HepG2 (cell line): ENCODE results near the gene TMEM200C. TPM values are rescaled to one million over a fixed set of nuclear protein-coding genes. Genes with fewer than 3 reads are reported as not detected.
A peak's percentile ranks its signal among the peaks of the same experiment; 100 is the strongest.

ENCODE experiments used
- ATAC-seq: fragments of 200-7000 bp; cut with Tn5 transposase; 3 replicates; pipeline ENCODE4 v1.9.1; 2020; ENCODE audit warnings: mild to moderate bottlenecking, moderate library complexity
- BruUV-seq: library from RNA; stranded (reverse); fragments of 400-500 nt; replicated peaks from 2 replicates; lab custom pipeline; 2021; lab: Mats Ljungman, UMichigan
- CTCF ChIA-PET: fragments of 300-600 bp; formaldehyde crosslinking; extraction: SDS; loops from one replicate; lab custom pipeline; 2021; ENCODE audit warnings: low total read pairs, inconsistent platforms, low intra/inter-chr PET ratio; lab: Yijun Ruan, JAX
- POLR2A ChIA-PET: fragments of 350-600 bp; sonication (Branson Sonifier 250); formaldehyde crosslinking; loops from one replicate; lab custom pipeline; 2020; ENCODE audit warnings: antibody characterized with exemption, inconsistent platforms; lab: Yijun Ruan, JAX
- DNase-seq: peaks from one replicate; pipeline ENCODE4 v3.0.0-alpha.2; 2015; ENCODE audit warnings: low spot score
- FAIRE-seq: peaks from 3 replicates; lab custom pipeline; 2011; peaks lifted over from hg19 to GRCh38; lab: Jason Lieb, UNC
- H2AFZ ChIP-seq: one replicate; pipeline ENCODE4 v1.6.1; 2011; ENCODE audit warnings: low read length, inconsistent platforms
- H3K27ac ChIP-seq: fragments of 300-600 bp; 3 replicates; pipeline ENCODE4 v1.8.0; 2011; ENCODE audit warnings: mixed run types, mild to moderate bottlenecking, mixed read lengths, low read length, inconsistent platforms; ENCODE audit not compliant: insufficient read depth; ENCODE audit errors: extremely low read length
- H3K27me3 ChIP-seq, 2 experiments: fragments of 200-600 bp in 1 of 2; 2 replicates in 1 of 2; 3 replicates in 1 of 2; pipeline versions ENCODE4 v1.6.0 to v1.8.0; 2011; ENCODE audit warnings: low read length in 2 of 2, mild to moderate bottlenecking in 2 of 2, moderate library complexity in 2 of 2, inconsistent platforms in 1 of 2; ENCODE audit not compliant: insufficient read depth in 2 of 2, control insufficient read depth in 1 of 2
- H3K36me3 ChIP-seq, 2 experiments: fragments of 200-600 bp in 1 of 2; replicated peaks in 1 of 2; 2 replicates in 1 of 2; 3 replicates in 1 of 2; pipeline versions ENCODE4 v1.5.1 to v1.8.0; 2011; ENCODE audit warnings: low read length in 2 of 2, inconsistent platforms in 1 of 2; ENCODE audit not compliant: insufficient read depth in 2 of 2, control insufficient read depth in 1 of 2
- H3K4me1 ChIP-seq: 2 replicates; pipeline ENCODE4 v1.5.1; 2012; ENCODE audit warnings: low read length, inconsistent platforms; ENCODE audit not compliant: insufficient read depth
- H3K4me2 ChIP-seq: 2 replicates; pipeline ENCODE4 v1.6.0; 2011; ENCODE audit warnings: low read depth, low read length, inconsistent platforms
- H3K4me3 ChIP-seq, 3 experiments: fragments of 200-600 bp in 1 of 3; sonication (generic), shearing (Covaris generic) in 1 of 3; replicated peaks in 1 of 3; 2 replicates each; pipeline ENCODE4 v1.5.1; 2011 to 2016; ENCODE audit warnings: low read length in 3 of 3, inconsistent platforms in 2 of 3, low read depth in 2 of 3, mild to moderate bottlenecking in 2 of 3, control low read depth in 1 of 3, mixed read lengths in 1 of 3; ENCODE audit not compliant: insufficient read depth in 1 of 3
- H3K79me2 ChIP-seq: one replicate; pipeline ENCODE4 v1.6.1; 2011; ENCODE audit warnings: low read length, inconsistent platforms; ENCODE audit not compliant: insufficient read depth
- H3K9ac ChIP-seq: 2 replicates; pipeline ENCODE4 v1.6.0; 2011; ENCODE audit warnings: mild to moderate bottlenecking, low read depth, low read length, inconsistent platforms; ENCODE audit not compliant: insufficient read depth
- H3K9me3 ChIP-seq: 2 replicates; pipeline ENCODE4 v1.5.1; 2012; ENCODE audit warnings: mild to moderate bottlenecking, low read length
- H4K20me1 ChIP-seq: 2 replicates; pipeline ENCODE4 v1.6.0; 2011; ENCODE audit warnings: inconsistent platforms, mild to moderate bottlenecking, low read length, moderate library complexity; ENCODE audit not compliant: insufficient read depth
- RNF2 ChIP-seq: fragments of 450-650 bp; conservative IDR thresholded peaks from 2 replicates; pipeline ENCODE4 v1.6.1; 2016; ENCODE audit warnings: low read depth
- SPEN ChIP-seq: sonication (generic); formaldehyde crosslinking; IDR thresholded peaks from 2 replicates; pipeline ENCODE4 v1.5.1; 2020; ENCODE audit warnings: low read depth, mild to moderate bottlenecking, missing genetic modification reagents
- ZFP36 ChIP-seq: fragments of 150-350 bp; IDR thresholded peaks from 2 replicates; pipeline ENCODE4 v1.6.1; 2018; ENCODE audit warnings: borderline replicate concordance, low read length, low read depth; ENCODE audit not compliant: partially characterized antibody
- ZNF569 ChIP-seq: sonication (generic); formaldehyde crosslinking; IDR thresholded peaks from 2 replicates; pipeline ENCODE4 v1.5.0; 2020; ENCODE audit warnings: mild to moderate bottlenecking, missing genetic modification reagents, moderate library complexity, borderline replicate concordance
- ZNF777 ChIP-seq: sonication (generic); formaldehyde crosslinking; IDR thresholded peaks from 2 replicates; pipeline ENCODE4 v1.4.0; 2020; ENCODE audit warnings: missing genetic modification reagents
- WGBS: methylation state at CpG from one replicate; pipeline ENCODE4 v1.1.6; 2017; ENCODE audit warnings: low lambda C conversion rate; 5-methylcytosine and 5-hydroxymethylcytosine counted together
- in situ Hi-C: cut with HindIII; loops from 2 replicates; pipeline ENCODE4 v1.10.0; 2017; ENCODE audit warnings: low pct_unique_long_range_greater_than_20kb; ENCODE audit not compliant: extremely low pct_ligation_motif_present
- intact Hi-C: fragments of 100-400 bp; cut with micrococcal nuclease; formaldehyde crosslinking; loops from one replicate; pipeline ENCODE4 v1.10.0; 2022; ENCODE audit not compliant: unreplicated experiment
- polyA plus RNA-seq, 8 experiments: library from polyadenylated mRNA; depleted of rRNA in 3 of 8; stranded (reverse) in 7 of 8; unstranded in 1 of 8; fragments of >200 nt; fragmentation: Illumina TruSeq in 4 of 8; extraction: Trizol in 4 of 8; gene quantifications; 2 replicates each; pipeline versions ENCODE4 v1.2.1 to v1.2.3, GENCODE V29; 2011 to 2016; ENCODE audit warnings: low read depth in 4 of 8, missing spikeins in 1 of 8, mixed read lengths in 1 of 8; ENCODE audit not compliant: insufficient read depth in 1 of 8
- total RNA-seq, 5 experiments: library from RNA; depleted of rRNA; stranded (reverse); fragments of >200 nt; fragmentation: Illumina TruSeq; extraction: Trizol; gene quantifications; 2 replicates each; pipeline ENCODE4 v1.2.3, GENCODE V29; 2016; ENCODE audit warnings: low read depth in 1 of 5
- TF ChIP-seq, protein P1 (sequence below): sonication (generic); formaldehyde crosslinking; IDR thresholded peaks from 2 replicates; pipeline ENCODE4 v1.4.0; 2020; ENCODE audit warnings: low read depth, mild to moderate bottlenecking, missing genetic modification reagents

Gene TMEM200C
- total and polyA plus RNA-seq, 2 of the 13 experiments (the other 11 are each of a cell fraction or from before 2014, with no cell fraction given) = 0.04 TPM; not detected in 1

DNA sequence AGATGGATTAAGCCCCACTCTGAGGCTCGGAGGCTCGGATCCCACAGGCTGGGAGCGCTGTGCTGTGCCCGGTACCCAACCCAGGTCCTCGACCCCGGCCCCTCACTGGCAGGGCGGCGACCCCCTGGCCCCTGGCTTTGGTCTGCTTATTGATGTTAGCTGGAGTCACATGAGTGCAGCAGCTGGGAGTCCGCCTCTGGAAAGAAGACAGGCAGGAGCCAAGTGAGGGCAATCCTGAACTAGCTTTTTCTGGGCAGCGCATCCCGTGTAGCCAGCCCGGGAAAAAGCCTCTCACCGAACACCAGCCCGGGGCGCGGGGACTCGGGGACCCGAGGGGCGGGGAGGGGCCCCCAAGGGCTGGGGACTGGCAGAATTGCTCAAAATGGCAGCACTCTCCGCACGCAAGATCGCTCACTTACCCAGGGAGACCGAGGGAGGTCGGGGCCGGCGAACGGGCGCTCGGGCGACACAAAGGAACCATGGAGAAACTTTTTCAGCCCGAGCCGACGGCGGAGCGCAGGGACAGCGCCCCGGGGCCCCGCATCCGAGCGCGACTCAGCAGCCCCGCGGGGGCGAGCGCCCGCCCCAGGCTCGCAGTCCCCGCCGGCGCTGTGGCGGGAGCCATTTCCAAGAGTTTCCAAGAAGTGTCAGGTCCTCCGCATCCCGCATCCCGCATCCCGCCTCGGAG, 567 bp downstream of the TMEM200C start:
- H3K27ac ChIP-seq = no peak overlapping the region
- CTCF ChIA-PET = no interaction called here
- in situ Hi-C loops (loop anchor here (10.0 to 25.0 kb wide), 2 partner anchors 320 to 993 kb away; no protein-coding TSS in a partner anchor), intact Hi-C loops (loop anchor here (10.0 kb wide), 2 partner anchors 60 to 160 kb away; no protein-coding TSS in a partner anchor)
- ATAC-seq (no peak), DNase-seq (no peak), FAIRE-seq (no peak)
- H4K20me1 ChIP-seq = no peaks in the 10 kb centered on the region
- no peaks in the 10 kb centered on the region for H3K36me3 ChIP-seq
- TF ChIP-seq RNF2 (0 out of 2 replicates have a peak, but pooled peaks have one; percentile 25), ZNF777 (CRISPR knock-in tag) (peak; percentile 80; the same call in 1 of the 2 replicates), SPEN (no peak), ZFP36 (no peak), ZNF569 (CRISPR knock-in tag) (no peak)
- TF ChIP-seq, protein P1, sequence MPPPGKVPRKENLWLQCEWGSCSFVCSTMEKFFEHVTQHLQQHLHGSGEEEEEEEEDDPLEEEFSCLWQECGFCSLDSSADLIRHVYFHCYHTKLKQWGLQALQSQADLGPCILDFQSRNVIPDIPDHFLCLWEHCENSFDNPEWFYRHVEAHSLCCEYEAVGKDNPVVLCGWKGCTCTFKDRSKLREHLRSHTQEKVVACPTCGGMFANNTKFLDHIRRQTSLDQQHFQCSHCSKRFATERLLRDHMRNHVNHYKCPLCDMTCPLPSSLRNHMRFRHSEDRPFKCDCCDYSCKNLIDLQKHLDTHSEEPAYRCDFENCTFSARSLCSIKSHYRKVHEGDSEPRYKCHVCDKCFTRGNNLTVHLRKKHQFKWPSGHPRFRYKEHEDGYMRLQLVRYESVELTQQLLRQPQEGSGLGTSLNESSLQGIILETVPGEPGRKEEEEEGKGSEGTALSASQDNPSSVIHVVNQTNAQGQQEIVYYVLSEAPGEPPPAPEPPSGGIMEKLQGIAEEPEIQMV (CRISPR knock-in tag) = no peak
- no peaks in the 10 kb centered on the region for H3K9me3 ChIP-seq
- no peaks in the 10 kb centered on the region for H3K79me2 ChIP-seq
- POLR2A ChIA-PET = no interaction called here
- peaks cover 21 to 90% of the 10 kb centered on the region in 2 experiments for H3K27me3 ChIP-seq
- no peak overlapping the region for H2AFZ ChIP-seq
- H3K4me3 ChIP-seq = peak overlapping the region; percentile 36 to 65 (median 38); a peak in 5 of 6 replicates
- no TSS peak for BruUV-seq
- no peak overlapping the region for H3K9ac ChIP-seq
- peaks cover 11% of the 10 kb centered on the region; the same call in 1 of the 2 replicates for H3K4me1 ChIP-seq
- 10% methylated on average over 2 of the region's 56 CpGs for WGBS
- peak overlapping the region; percentile 68 for H3K4me2 ChIP-seq
